Upper lobe of left lung (tissue), 6 donors: Measurements from ENCODE around the gene AGBL4. TPM values are rescaled to one million over a fixed set of nuclear protein-coding genes. Genes with fewer than 3 reads are reported as not detected.

Experiments
- ATAC-seq, 2 donors: fragments of 200-7000 bp; cut with Tn5 transposase; one replicate each; pipeline ENCODE4 v1.9.1; 2022; ENCODE audit warnings: mild to moderate bottlenecking in 2 of 2, moderate library complexity in 2 of 2; ENCODE audit not compliant: low FRiP score in 2 of 2
- DNase-seq, 2 donors: peaks; one replicate each; pipeline ENCODE4 v3.0.0-alpha.2; 2019 to 2020
- H3K27ac ChIP-seq, 4 donors: fragments of 200-600 bp; sonication (generic); one replicate each; pipeline ENCODE4 v1.5.1; 2016 to 2019
- H3K27me3 ChIP-seq, 4 donors: fragments of 200-600 bp; sonication (generic); one replicate each; pipeline ENCODE4 v1.5.1; 2017 to 2019
- H3K36me3 ChIP-seq, 4 donors: fragments of 200-600 bp; sonication (generic); one replicate each; pipeline ENCODE4 v1.5.1; 2016 to 2019
- H3K4me1 ChIP-seq, 4 donors: fragments of 200-600 bp; sonication (generic); one replicate each; pipeline ENCODE4 v1.5.1; 2018 to 2019
- H3K4me3 ChIP-seq, 4 donors: fragments of 200-600 bp; sonication (generic); one replicate each; pipeline ENCODE4 v1.5.1; 2017 to 2019; ENCODE audit warnings: mild to moderate bottlenecking in 2 of 4, moderate library complexity in 1 of 4
- H3K9me3 ChIP-seq, 4 donors: fragments of 200-600 bp; sonication (generic); one replicate each; pipeline ENCODE4 v1.5.1; 2018 to 2019
- EP300 ChIP-seq, 4 donors: sonication (generic); formaldehyde crosslinking; IDR thresholded peaks; one replicate each; pipeline ENCODE4 v1.5.1; 2017; ENCODE audit warnings: antibody characterized with exemption in 4 of 4, control low read depth in 2 of 4
- POLR2A ChIP-seq, 4 donors: fragments of 450-650 bp; IDR thresholded peaks; one replicate each; pipeline ENCODE4 v1.5.1; 2016 to 2017; ENCODE audit warnings: antibody characterized with exemption in 4 of 4, mild to moderate bottlenecking in 2 of 4
- POLR2AphosphoS5 ChIP-seq, 2 donors: sonication (generic); formaldehyde crosslinking; IDR thresholded peaks; one replicate each; pipeline ENCODE4 v1.5.1; 2017; ENCODE audit warnings: antibody characterized with exemption in 2 of 2
- WGBS, 2 donors: methylation state at CpG; one replicate each; pipeline ENCODE4 v1.1.5; 2017 to 2018; 5-methylcytosine and 5-hydroxymethylcytosine counted together
- total RNA-seq, 6 donors: library from RNA; depleted of rRNA in 4 of 6; stranded (reverse); fragments of >200 nt in 4 of 6; gene quantifications; one replicate each; pipeline versions ENCODE4 v1.1.0 to v1.2.1, GENCODE V29; 2016 to 2021
- TF ChIP-seq, protein P1 (sequence below), 6 experiments: fragments of 450-650 bp in 4 of 6; fragments of 200-600 bp in 2 of 6; sonication (generic) in 2 of 6; IDR thresholded peaks; one replicate each; pipeline ENCODE4 v1.5.1; 2016 to 2019; ENCODE audit warnings: antibody characterized with exemption in 6 of 6
- donor health status: DM: no; HTN: no; CAD: no; lungs with moderate emphysema.
- donor health status: DM: no; HTN: yes; CAD: no; lungs with severe emphysema.

Gene AGBL4
- total RNA-seq, 6 donors from 2014 or later, result 0.57 to 10.5 (median 1.5) TPM

DNA sequence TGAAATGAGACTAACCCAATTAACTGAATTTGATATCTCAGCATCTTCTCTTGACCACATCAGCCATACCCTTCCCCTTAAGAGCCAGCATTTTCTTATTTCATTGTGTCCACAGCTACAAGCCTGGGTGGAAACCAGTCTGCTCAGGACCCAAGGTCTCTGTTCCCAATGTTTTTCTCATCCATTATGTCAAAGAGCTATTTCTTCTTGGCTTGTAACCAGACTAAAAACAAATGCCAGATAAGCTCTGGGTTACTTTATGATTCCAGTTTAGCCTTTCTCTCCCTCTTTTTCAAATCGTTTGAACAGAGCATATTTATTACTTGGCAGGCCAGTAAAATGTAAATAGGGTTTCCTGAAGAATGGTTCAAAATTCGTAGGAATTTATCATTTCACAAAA is 1442.5 kb downstream of the AGBL4 start:
- no peak for ATAC-seq
- Histone ChIP-seq H3K4me3 (no peak overlapping the region), H3K4me1 (no peaks in the 10 kb centered on the region), H3K9me3 (no peaks in the 10 kb centered on the region), H3K36me3 (no peaks in the 10 kb centered on the region), H3K27ac (no peak overlapping the region), H3K27me3 (no peaks in the 10 kb centered on the region)
- no peak for DNase-seq
- TF ChIP-seq EP300 (IDR thresholded peaks at IDR 0.05) (no peak), POLR2A (IDR thresholded peaks at IDR 0.05) (no peak), POLR2AphosphoS5 (IDR thresholded peaks at IDR 0.05) (no peak)
- TF ChIP-seq, protein P1, sequence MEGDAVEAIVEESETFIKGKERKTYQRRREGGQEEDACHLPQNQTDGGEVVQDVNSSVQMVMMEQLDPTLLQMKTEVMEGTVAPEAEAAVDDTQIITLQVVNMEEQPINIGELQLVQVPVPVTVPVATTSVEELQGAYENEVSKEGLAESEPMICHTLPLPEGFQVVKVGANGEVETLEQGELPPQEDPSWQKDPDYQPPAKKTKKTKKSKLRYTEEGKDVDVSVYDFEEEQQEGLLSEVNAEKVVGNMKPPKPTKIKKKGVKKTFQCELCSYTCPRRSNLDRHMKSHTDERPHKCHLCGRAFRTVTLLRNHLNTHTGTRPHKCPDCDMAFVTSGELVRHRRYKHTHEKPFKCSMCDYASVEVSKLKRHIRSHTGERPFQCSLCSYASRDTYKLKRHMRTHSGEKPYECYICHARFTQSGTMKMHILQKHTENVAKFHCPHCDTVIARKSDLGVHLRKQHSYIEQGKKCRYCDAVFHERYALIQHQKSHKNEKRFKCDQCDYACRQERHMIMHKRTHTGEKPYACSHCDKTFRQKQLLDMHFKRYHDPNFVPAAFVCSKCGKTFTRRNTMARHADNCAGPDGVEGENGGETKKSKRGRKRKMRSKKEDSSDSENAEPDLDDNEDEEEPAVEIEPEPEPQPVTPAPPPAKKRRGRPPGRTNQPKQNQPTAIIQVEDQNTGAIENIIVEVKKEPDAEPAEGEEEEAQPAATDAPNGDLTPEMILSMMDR (IDR thresholded peaks at IDR 0.05), result no peak
- WGBS, 2 donors, result 28 to 35% methylated on average over 2 of the region's 2 CpGs

DNA sequence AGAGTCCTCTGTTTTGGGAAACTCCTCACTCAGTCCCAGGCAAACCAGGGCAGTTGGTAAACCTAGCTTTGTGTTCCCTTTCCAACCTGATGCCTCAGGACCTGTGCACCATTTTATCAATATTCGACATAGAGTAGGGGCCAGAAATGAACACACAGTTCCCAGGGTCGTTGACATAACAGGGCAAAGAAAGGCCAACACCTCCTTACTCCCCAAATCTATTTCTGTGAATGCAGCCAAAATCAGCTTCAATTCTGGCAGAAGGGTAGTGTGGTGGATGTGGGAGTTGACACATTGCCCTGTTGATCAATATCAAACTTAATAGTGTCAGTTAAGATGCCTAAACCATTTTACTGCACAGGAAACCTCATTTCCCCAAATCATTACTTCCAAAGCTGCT is 1447.2 kb downstream of the AGBL4 start:
- WGBS, 2 donors, result 57 to 65% methylated on average over 2 of the region's 2 CpGs
- no peak for DNase-seq
- Histone ChIP-seq H3K4me3 (no peak overlapping the region), H3K27me3 (no peaks in the 10 kb centered on the region), H3K4me1 (peaks cover 0 to 10% (median 4%) of the 10 kb centered on the region in 4 donors), H3K36me3 (no peaks in the 10 kb centered on the region), H3K9me3 (no peaks in the 10 kb centered on the region), H3K27ac (no peak overlapping the region)
- ATAC-seq, result no peak
- TF ChIP-seq POLR2A (IDR thresholded peaks at IDR 0.05) (no peak), POLR2AphosphoS5 (IDR thresholded peaks at IDR 0.05) (no peak)

DNA sequence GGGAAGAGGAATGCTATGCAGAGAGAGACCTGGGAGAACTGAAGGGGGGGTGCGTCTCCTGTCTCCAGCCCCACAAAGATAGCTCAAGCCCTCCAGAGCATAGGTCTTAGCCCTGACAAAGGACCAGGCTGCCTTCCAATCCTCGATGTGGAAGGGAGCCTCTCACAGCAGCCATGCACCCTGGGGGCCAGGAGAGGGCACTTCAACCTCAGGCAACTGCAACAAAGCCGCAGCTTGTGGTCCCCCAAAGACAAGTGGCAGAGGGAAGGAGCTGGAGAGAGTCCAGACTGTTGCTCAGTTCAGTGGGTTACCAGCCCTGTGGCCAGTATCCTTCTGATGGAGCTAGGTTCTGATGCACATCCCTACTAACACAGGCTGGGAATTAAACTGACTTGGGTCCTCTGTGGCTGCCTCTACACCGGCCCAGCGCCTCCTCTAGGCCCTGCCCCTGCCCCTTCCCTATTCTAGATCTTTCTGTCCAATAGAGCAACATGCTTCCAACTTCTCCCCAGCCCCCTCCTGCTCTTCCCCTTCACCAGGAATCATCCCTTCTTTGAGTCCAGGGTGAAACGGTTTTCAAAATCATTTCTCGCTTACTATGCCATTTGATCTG is 1451.0 kb downstream of the AGBL4 start:
- TF ChIP-seq, protein P1 (IDR thresholded peaks at IDR 0.05), result peak in 4 of 6 experiments; percentile 41 to 64 (median 58)
- TF ChIP-seq POLR2A (IDR thresholded peaks at IDR 0.05), result no peak

DNA sequence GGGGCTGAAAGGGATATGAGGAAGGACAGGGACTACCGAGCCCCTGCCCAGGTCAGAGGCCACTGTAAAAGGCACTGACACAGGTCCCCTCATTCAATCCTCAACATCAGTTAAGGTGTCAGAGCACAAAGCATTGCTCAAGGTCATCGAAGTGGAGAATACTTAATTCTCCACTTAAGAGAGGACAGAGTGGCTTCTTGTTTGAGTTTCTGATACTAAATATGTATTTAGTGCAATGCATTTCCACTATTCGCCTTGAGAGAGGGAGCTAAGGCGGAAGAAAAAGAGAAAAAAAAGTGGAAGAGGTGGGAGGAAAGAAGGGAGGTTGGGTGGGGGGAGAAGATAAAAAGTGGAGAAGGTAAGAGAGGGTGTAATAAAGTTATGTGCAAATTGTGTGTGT is 1451.6 kb downstream of the AGBL4 start:
- H3K27me3 ChIP-seq, result no peaks in the 10 kb centered on the region
- no peak overlapping the region for H3K4me3 ChIP-seq
- WGBS, 2 donors, result 56 to 71% methylated on average over 4 of the region's 4 CpGs
- DNase-seq (no peak), ATAC-seq (peak in 1 of 2 donors; percentile 17)
- no peaks in the 10 kb centered on the region for H3K36me3 ChIP-seq
- no peaks in the 10 kb centered on the region for H3K9me3 ChIP-seq
- TF ChIP-seq POLR2A (IDR thresholded peaks at IDR 0.05), result no peak
- no peak for TF ChIP-seq POLR2AphosphoS5 (IDR thresholded peaks at IDR 0.05)
- no peak for TF ChIP-seq EP300 (IDR thresholded peaks at IDR 0.05)
- peaks cover 0 to 10% (median 4%) of the 10 kb centered on the region in 4 donors for H3K4me1 ChIP-seq
- H3K27ac ChIP-seq, result no peak overlapping the region

More for the DNA sequence above, 1451.0 kb downstream of the AGBL4 start:
- peaks cover 0 to 10% (median 4%) of the 10 kb centered on the region in 4 donors for H3K4me1 ChIP-seq
- peak in 1 of 2 donors; percentile 76 for DNase-seq
- H3K27me3 ChIP-seq, result no peaks in the 10 kb centered on the region
- peak; percentile 70 to 81 for ATAC-seq
- H3K27ac ChIP-seq, result no peak overlapping the region
- no peaks in the 10 kb centered on the region for H3K9me3 ChIP-seq
- no peak overlapping the region for H3K4me3 ChIP-seq
- H3K36me3 ChIP-seq, result no peaks in the 10 kb centered on the region
- 46 to 50% methylated on average over 7 of the region's 7 CpGs for WGBS, 2 donors

DNA sequence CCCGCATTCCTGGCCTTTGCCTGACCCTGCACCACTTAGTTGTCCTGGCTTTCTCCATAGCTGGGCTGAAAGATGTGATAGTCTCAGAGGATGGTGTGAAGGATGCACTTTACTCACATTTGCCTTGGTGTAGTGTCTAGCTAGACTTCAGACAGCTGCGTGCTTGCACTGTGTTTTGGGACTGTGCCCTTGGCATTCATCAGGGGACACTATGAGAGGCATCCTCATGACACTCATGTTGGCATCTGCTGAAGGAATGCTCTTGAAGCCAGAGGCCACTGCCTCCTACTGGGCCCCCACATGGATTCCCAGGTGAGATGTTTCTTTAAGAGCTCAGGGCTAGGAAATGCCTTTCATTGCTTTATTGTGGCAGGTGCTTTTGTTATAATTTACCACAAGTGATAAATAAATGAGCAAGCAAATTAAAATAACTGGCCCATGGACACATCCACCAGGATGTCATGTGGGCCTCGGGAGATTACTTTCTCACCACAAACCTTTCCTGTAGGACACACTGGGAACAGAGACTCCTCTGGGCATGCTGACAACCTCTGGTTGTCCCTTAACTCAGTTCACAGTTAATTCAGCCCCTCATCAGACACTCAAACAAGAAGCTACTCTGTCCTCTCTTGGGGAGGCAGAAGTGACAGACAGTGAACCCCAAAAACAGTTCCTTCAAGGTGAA is 1452.3 kb downstream of the AGBL4 start:
- no peaks in the 10 kb centered on the region for H3K27me3 ChIP-seq
- no peak overlapping the region for H3K27ac ChIP-seq
- no peaks in the 10 kb centered on the region for H3K36me3 ChIP-seq
- no peak overlapping the region for H3K4me3 ChIP-seq
- TF ChIP-seq POLR2AphosphoS5 (IDR thresholded peaks at IDR 0.05), result no peak
- TF ChIP-seq, protein P1 (IDR thresholded peaks at IDR 0.05), result no peak
- no peak for TF ChIP-seq EP300 (IDR thresholded peaks at IDR 0.05)
- TF ChIP-seq POLR2A (IDR thresholded peaks at IDR 0.05), result no peak
- H3K4me1 ChIP-seq, result peaks cover 0 to 10% (median 4%) of the 10 kb centered on the region in 4 donors
- 32 to 74% methylated on average over 2 to 3 of the region's 3 CpGs for WGBS, 2 donors
- DNase-seq, result no peak
- no peak for ATAC-seq
- no peaks in the 10 kb centered on the region for H3K9me3 ChIP-seq
